Loucy (cell line): ENCODE measurements around the gene RIT2.

Experiments
- EZH2phosphoT487 ChIP-seq: fragments of 200-600 bp; IDR thresholded peaks from 2 replicates; pipeline ENCODE4 v1.6.1; 2018; ENCODE audit warnings: antibody characterized with exemption, mild to moderate bottlenecking, moderate library complexity, borderline replicate concordance
- TF ChIP-seq, protein P1 (sequence below): fragments of 200-600 bp; sonication (generic); conservative IDR thresholded peaks from 2 replicates; pipeline ENCODE4 v1.5.1; 2014; ENCODE audit warnings: mild to moderate bottlenecking, antibody characterized with exemption, low read length

DNA sequence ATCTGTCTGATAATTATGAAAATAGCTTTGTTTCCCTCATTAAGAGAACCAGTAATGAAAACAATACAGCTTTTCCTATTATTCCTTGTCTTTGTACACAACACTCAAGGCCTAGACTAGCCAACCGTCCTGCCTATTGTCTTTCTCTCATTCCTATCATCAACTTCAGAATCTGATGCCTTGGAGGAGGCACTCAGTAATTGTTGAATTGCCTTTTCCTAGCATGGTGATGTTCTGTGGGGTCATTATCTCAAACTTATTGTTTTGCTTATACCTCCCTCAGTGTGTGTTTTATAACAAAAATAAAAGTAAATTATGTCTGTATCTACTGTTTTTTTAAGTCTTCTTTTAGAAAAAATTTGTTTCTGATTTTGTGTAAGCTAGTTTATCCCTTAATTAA is 208.7 kb downstream of the RIT2 start:
- TF ChIP-seq, protein P1, sequence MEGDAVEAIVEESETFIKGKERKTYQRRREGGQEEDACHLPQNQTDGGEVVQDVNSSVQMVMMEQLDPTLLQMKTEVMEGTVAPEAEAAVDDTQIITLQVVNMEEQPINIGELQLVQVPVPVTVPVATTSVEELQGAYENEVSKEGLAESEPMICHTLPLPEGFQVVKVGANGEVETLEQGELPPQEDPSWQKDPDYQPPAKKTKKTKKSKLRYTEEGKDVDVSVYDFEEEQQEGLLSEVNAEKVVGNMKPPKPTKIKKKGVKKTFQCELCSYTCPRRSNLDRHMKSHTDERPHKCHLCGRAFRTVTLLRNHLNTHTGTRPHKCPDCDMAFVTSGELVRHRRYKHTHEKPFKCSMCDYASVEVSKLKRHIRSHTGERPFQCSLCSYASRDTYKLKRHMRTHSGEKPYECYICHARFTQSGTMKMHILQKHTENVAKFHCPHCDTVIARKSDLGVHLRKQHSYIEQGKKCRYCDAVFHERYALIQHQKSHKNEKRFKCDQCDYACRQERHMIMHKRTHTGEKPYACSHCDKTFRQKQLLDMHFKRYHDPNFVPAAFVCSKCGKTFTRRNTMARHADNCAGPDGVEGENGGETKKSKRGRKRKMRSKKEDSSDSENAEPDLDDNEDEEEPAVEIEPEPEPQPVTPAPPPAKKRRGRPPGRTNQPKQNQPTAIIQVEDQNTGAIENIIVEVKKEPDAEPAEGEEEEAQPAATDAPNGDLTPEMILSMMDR: no peak
- no peak for TF ChIP-seq EZH2phosphoT487
